Measurements from ENCODE around the gene TAGAP.

Gene TAGAP

GRCh38 chr6:158999666-159000403 is 45.0 kb downstream of the TAGAP start, which contains the start of gene RSPH3:
RSPH3 (minus strand) TSS chr6:159000202; CDS start chr6:158999550, 652 bp downstream.
- Histone ChIP-seq H3K9me3 (ENCODE audit: severe bottlenecking) (no peaks in the 10 kb centered on the region), H3K4me1 (ENCODE audit: insufficient read depth, poor library complexity, severe bottlenecking) (peaks cover 21% of the 10 kb centered on the region), H3K27ac (ENCODE audit: poor library complexity, severe bottlenecking) (peak within 1 kb of the TSS; percentile 76), H3K27me3 (ENCODE audit: insufficient read depth, poor library complexity, severe bottlenecking) (no peaks in the 10 kb centered on the region), H3K4me3 (ENCODE audit: severe bottlenecking) (peak within 1 kb of the TSS; percentile 59), H3K36me3 (ENCODE audit: low read depth) (0 out of 2 replicates have a peak, but pooled peaks cover 7% of the 10 kb centered on the region)
- DNase-seq (ENCODE audit: low spot score) (peak; percentile 95), ATAC-seq (ENCODE audit: low read depth) (peak; percentile 92)
- TF ChIP-seq CTCF (IDR thresholded peaks at IDR 0.05; ENCODE audit: poor library complexity, severe bottlenecking): peak; percentile 45

GRCh38 chr6:158999154-158999665 is 45.6 kb downstream of the TAGAP start:
- Histone ChIP-seq H3K9me3 (ENCODE audit: severe bottlenecking) (no peaks in the 10 kb centered on the region), H3K27me3 (ENCODE audit: insufficient read depth, poor library complexity, severe bottlenecking) (no peaks in the 10 kb centered on the region), H3K4me3 (ENCODE audit: severe bottlenecking) (peak overlapping the region; percentile 59), H3K4me1 (ENCODE audit: insufficient read depth, poor library complexity, severe bottlenecking) (peaks cover 21% of the 10 kb centered on the region), H3K36me3 (ENCODE audit: low read depth) (peaks cover 9% of the 10 kb centered on the region; the same call in 1 of the 2 replicates), H3K27ac (ENCODE audit: poor library complexity, severe bottlenecking) (peak overlapping the region; percentile 76)
- no peak for DNase-seq (ENCODE audit: low spot score)
- ATAC-seq (ENCODE audit: low read depth): peak; percentile 35
- TF ChIP-seq CTCF (IDR thresholded peaks at IDR 0.05; ENCODE audit: poor library complexity, severe bottlenecking): no peak

- H3K27ac ChIP-seq (ENCODE audit: poor library complexity, severe bottlenecking): no peak overlapping the region
- ATAC-seq (ENCODE audit: low read depth): no peak
- TF ChIP-seq CTCF (IDR thresholded peaks at IDR 0.05; ENCODE audit: poor library complexity, severe bottlenecking): no peak
Observed at GRCh38 chr6:158996856-158997255, 47.9 kb downstream of the TAGAP start.

GRCh38 chr6:158993639-158994038 is 51.2 kb downstream of the TAGAP start:
- Histone ChIP-seq H3K27ac (ENCODE audit: poor library complexity, severe bottlenecking) (no peak overlapping the region), H3K4me3 (ENCODE audit: severe bottlenecking) (no peak overlapping the region), H3K36me3 (ENCODE audit: low read depth) (peaks cover 18% of the 10 kb centered on the region), H3K4me1 (ENCODE audit: insufficient read depth, poor library complexity, severe bottlenecking) (peaks cover 6% of the 10 kb centered on the region), H3K27me3 (ENCODE audit: insufficient read depth, poor library complexity, severe bottlenecking) (no peaks in the 10 kb centered on the region), H3K9me3 (ENCODE audit: severe bottlenecking) (no peaks in the 10 kb centered on the region)
- ATAC-seq (ENCODE audit: low read depth) (no peak), DNase-seq (ENCODE audit: low spot score) (no peak)
- no peak for TF ChIP-seq CTCF (IDR thresholded peaks at IDR 0.05; ENCODE audit: poor library complexity, severe bottlenecking)

More at GRCh38 chr6:158996856-158997255, 47.9 kb downstream of the TAGAP start:
- Histone ChIP-seq H3K27me3 (ENCODE audit: insufficient read depth, poor library complexity, severe bottlenecking) (no peaks in the 10 kb centered on the region), H3K4me1 (ENCODE audit: insufficient read depth, poor library complexity, severe bottlenecking) (peaks cover 11% of the 10 kb centered on the region), H3K9me3 (ENCODE audit: severe bottlenecking) (no peaks in the 10 kb centered on the region), H3K4me3 (ENCODE audit: severe bottlenecking) (no peak overlapping the region), H3K36me3 (ENCODE audit: low read depth) (peaks cover 18% of the 10 kb centered on the region)
- no peak for DNase-seq (ENCODE audit: low spot score)
